HCT116 (cell line): ENCODE results near the gene ZNF691. TPM values are rescaled to one million over a fixed set of nuclear protein-coding genes. Genes with fewer than 3 reads are reported as not detected.

Source experiments
- ATAC-seq: fragments of 200-7000 bp; cut with Tn5 transposase; 2 replicates; pipeline ENCODE4 v1.9.1; 2020; ENCODE audit warnings: mild to moderate bottlenecking, moderate library complexity
- BruUV-seq: library from RNA; stranded (reverse); fragments of 400-500 nt; replicated peaks from 2 replicates; lab custom pipeline; 2021; lab: Mats Ljungman, UMichigan
- CTCF ChIA-PET: fragments of 300-600 bp; sonication (Branson Sonifier 250); formaldehyde crosslinking; loops from one replicate; lab custom pipeline; 2021; ENCODE audit warnings: antibody characterized with exemption; lab: Charles Lee
- POLR2A ChIA-PET: fragments of 300-600, 350-600 bp; sonication (Branson Sonifier 250); formaldehyde crosslinking; loops from one replicate; lab custom pipeline; 2021; ENCODE audit warnings: antibody characterized with exemption; lab: Charles Lee
- RAD21 ChIA-PET, 2 experiments: fragments of 300-600 bp; sonication (Branson Sonifier 250); formaldehyde crosslinking; loops; one replicate each; lab custom pipeline; 2023; ENCODE audit warnings: low total read pairs in 2 of 2; ENCODE audit not compliant: uncharacterized antibody in 2 of 2, unreplicated experiment in 2 of 2, low non-redundant PET in 1 of 2; lab: Charles Lee
- DNase-seq: peaks from one replicate; pipeline ENCODE4 v3.0.0-alpha.2; 2010; ENCODE audit warnings: low read depth, low spot score
- H2AFZ ChIP-seq: fragments of 200-600 bp; shearing (Covaris generic), sonication (generic); 2 replicates; pipeline ENCODE4 v1.6.1; 2017; ENCODE audit warnings: low read depth, mixed run types, mixed read lengths, antibody characterized with exemption, low read length; ENCODE audit not compliant: poor library complexity, severe bottlenecking
- H3K27ac ChIP-seq: 2 replicates; pipeline ENCODE4 v1.5.1; 2012; ENCODE audit warnings: low read depth, low read length
- H3K27me3 ChIP-seq: fragments of 200-600 bp; sonication (generic); 2 replicates; pipeline ENCODE4 v1.6.1; 2016; ENCODE audit warnings: mixed run types, low read length, mixed read lengths; ENCODE audit not compliant: insufficient read depth
- H3K36me3 ChIP-seq, 2 experiments: fragments of 200-500 bp in 1 of 2; fragments of 200-600 bp in 1 of 2; sonication (Bioruptor generic) in 1 of 2; sonication (generic) in 1 of 2; 2 replicates each; pipeline versions ENCODE4 v1.5.1 to v1.6.1; 2014 to 2016; ENCODE audit warnings: low read length in 2 of 2, inconsistent platforms in 1 of 2, mixed read lengths in 1 of 2, mixed run types in 1 of 2; ENCODE audit not compliant: insufficient read depth in 2 of 2, control insufficient read depth in 1 of 2
- H3K4me1 ChIP-seq, 2 experiments: fragments of 200-600 bp in 1 of 2; sonication (generic) in 1 of 2; 2 replicates each; pipeline versions ENCODE4 v1.5.1 to v1.6.1; 2012 to 2017; ENCODE audit warnings: low read length in 2 of 2, inconsistent platforms in 1 of 2, mild to moderate bottlenecking in 1 of 2, mixed read lengths in 1 of 2, mixed run types in 1 of 2, moderate library complexity in 1 of 2; ENCODE audit not compliant: insufficient read depth in 2 of 2, control insufficient read depth in 1 of 2
- H3K4me2 ChIP-seq: fragments of 200-600 bp; sonication (generic); 2 replicates; pipeline ENCODE4 v1.6.1; 2017; ENCODE audit warnings: mixed run types, low read length, mixed read lengths
- H3K4me3 ChIP-seq, 2 experiments: fragments of 200-600 bp in 1 of 2; sonication (generic) in 1 of 2; replicated peaks in 1 of 2; 2 replicates each; pipeline ENCODE4 v1.5.1; 2011 to 2016; ENCODE audit warnings: low read length in 2 of 2, control low read depth in 1 of 2, low read depth in 1 of 2, mild to moderate bottlenecking in 1 of 2, mixed read lengths in 1 of 2, mixed run types in 1 of 2
- H3K79me2 ChIP-seq: fragments of 200-600 bp; sonication (generic); 2 replicates; pipeline ENCODE4 v1.6.1; 2017; ENCODE audit warnings: mild to moderate bottlenecking, mixed run types, low read length, moderate library complexity, mixed read lengths; ENCODE audit not compliant: insufficient read depth
- H3K9ac ChIP-seq: fragments of 200-600 bp; sonication (generic); 2 replicates; pipeline ENCODE4 v1.6.1; 2016; ENCODE audit warnings: low read length, mixed read lengths
- H3K9me2 ChIP-seq: fragments of 200-600 bp; sonication (generic), shearing (Covaris generic); 2 replicates; pipeline ENCODE4 v1.6.1; 2017; ENCODE audit warnings: mixed run types, mild to moderate bottlenecking, moderate library complexity; ENCODE audit not compliant: insufficient read depth
- H3K9me3 ChIP-seq, 2 experiments: fragments of 200-500 bp in 1 of 2; fragments of 200-600 bp in 1 of 2; sonication (Bioruptor generic) in 1 of 2; sonication (generic) in 1 of 2; 2 replicates each; pipeline ENCODE4 v1.6.1; 2014 to 2017; ENCODE audit warnings: low read length in 2 of 2, mixed read lengths in 2 of 2, inconsistent platforms in 1 of 2, low read depth in 1 of 2, mild to moderate bottlenecking in 1 of 2, mixed run types in 1 of 2, moderate library complexity in 1 of 2; ENCODE audit not compliant: control insufficient read depth in 1 of 2, insufficient read depth in 1 of 2
- H4K20me1 ChIP-seq: fragments of 200-600 bp; sonication (generic), shearing (Covaris generic); 2 replicates; pipeline ENCODE4 v1.6.1; 2017; ENCODE audit warnings: mixed run types, mild to moderate bottlenecking, moderate library complexity; ENCODE audit not compliant: insufficient read depth
- EGR1 ChIP-seq: IDR thresholded peaks from 2 replicates; pipeline ENCODE4 v1.6.1; 2012; ENCODE audit warnings: low read depth
- ELF1 ChIP-seq: IDR thresholded peaks from 2 replicates; pipeline ENCODE4 v1.6.1; 2012; ENCODE audit warnings: low read depth, borderline replicate concordance
- EZH2 ChIP-seq: fragments of 200-600 bp; sonication (generic); IDR thresholded peaks from 2 replicates; pipeline ENCODE4 v1.6.1; 2017; ENCODE audit warnings: antibody characterized with exemption, mixed run types
- EZH2phosphoT487 ChIP-seq: fragments of 200-600 bp; IDR thresholded peaks from 2 replicates; pipeline ENCODE4 v1.6.1; 2018; ENCODE audit warnings: antibody characterized with exemption, borderline replicate concordance
- JUND ChIP-seq: IDR thresholded peaks from 2 replicates; pipeline ENCODE4 v1.6.1; 2012
- POLR2AphosphoS5 ChIP-seq: IDR thresholded peaks from 2 replicates; pipeline ENCODE4 v1.6.1; 2011; ENCODE audit warnings: mild to moderate bottlenecking, low read depth, low read length, moderate library complexity
- RAD21 ChIP-seq: IDR thresholded peaks from 2 replicates; pipeline ENCODE4 v1.6.1; 2012; ENCODE audit warnings: low read depth, mild to moderate bottlenecking
- SIN3A ChIP-seq: IDR thresholded peaks from 2 replicates; pipeline ENCODE4 v1.6.1; 2012; ENCODE audit warnings: low read depth
- SP1 ChIP-seq: IDR thresholded peaks from 2 replicates; pipeline ENCODE4 v1.6.1; 2012; ENCODE audit warnings: low read depth
- SRF ChIP-seq: IDR thresholded peaks from 2 replicates; pipeline ENCODE4 v1.6.1; 2012; ENCODE audit warnings: low read depth
- YY1 ChIP-seq: IDR thresholded peaks from 2 replicates; pipeline ENCODE4 v1.6.1; 2011; ENCODE audit warnings: low read length, low read depth, moderate library complexity, mild to moderate bottlenecking; ENCODE audit not compliant: insufficient replicate concordance; ENCODE audit errors: extremely low read depth
- ZFX ChIP-seq: fragments of 450-650 bp; IDR thresholded peaks from 2 replicates; pipeline ENCODE4 v1.6.1; 2017
- ZNF274 ChIP-seq: fragments of 200-500 bp; sonication (Bioruptor generic); IDR thresholded peaks from 2 replicates; pipeline ENCODE4 v1.6.1; 2014; ENCODE audit warnings: mild to moderate bottlenecking, low read depth, low read length, inconsistent platforms
- intact Hi-C: fragments of 100-400 bp; cut with micrococcal nuclease; formaldehyde crosslinking; loops from 2 replicates; pipeline ENCODE4 v1.10.0; 2022
- total RNA-seq: library from RNA; stranded (reverse); gene quantifications from one replicate; pipeline ENCODE4 v1.2.1, GENCODE V29; 2021; ENCODE audit not compliant: unreplicated experiment
- TF ChIP-seq, protein P1 (sequence below): IDR thresholded peaks from 2 replicates; pipeline ENCODE4 v1.6.1; 2012
- TF ChIP-seq, protein P2 (sequence below): IDR thresholded peaks from 2 replicates; pipeline ENCODE4 v1.6.1; 2012; ENCODE audit warnings: low read depth
- TF ChIP-seq, protein P3 (sequence below): IDR thresholded peaks from 2 replicates; pipeline ENCODE4 v1.6.1; 2011; ENCODE audit warnings: mild to moderate bottlenecking, low read length, moderate library complexity; ENCODE audit not compliant: insufficient replicate concordance; ENCODE audit errors: extremely low read depth
- TF ChIP-seq, protein P4 (sequence below), 3 experiments: fragments of 200-600 bp in 1 of 3; sonication (generic) in 1 of 3; IDR thresholded peaks in 2 of 3; conservative IDR thresholded peaks in 1 of 3; 2 replicates each; pipeline ENCODE4 v1.5.1; 2012 to 2017; ENCODE audit warnings: low read depth in 2 of 3, low read length in 2 of 3, antibody characterized with exemption in 1 of 3, borderline replicate concordance in 1 of 3, control low read depth in 1 of 3, mild to moderate bottlenecking in 1 of 3, mixed read lengths in 1 of 3, mixed run types in 1 of 3, moderate library complexity in 1 of 3; ENCODE audit not compliant: insufficient read depth in 1 of 3
- TF ChIP-seq, protein P5 (sequence below): IDR thresholded peaks from 2 replicates; pipeline ENCODE4 v1.6.1; 2012

ZNF691 gene
- total RNA-seq, 1 experiment from 2014 or later: 11.1 TPM

DNA sequence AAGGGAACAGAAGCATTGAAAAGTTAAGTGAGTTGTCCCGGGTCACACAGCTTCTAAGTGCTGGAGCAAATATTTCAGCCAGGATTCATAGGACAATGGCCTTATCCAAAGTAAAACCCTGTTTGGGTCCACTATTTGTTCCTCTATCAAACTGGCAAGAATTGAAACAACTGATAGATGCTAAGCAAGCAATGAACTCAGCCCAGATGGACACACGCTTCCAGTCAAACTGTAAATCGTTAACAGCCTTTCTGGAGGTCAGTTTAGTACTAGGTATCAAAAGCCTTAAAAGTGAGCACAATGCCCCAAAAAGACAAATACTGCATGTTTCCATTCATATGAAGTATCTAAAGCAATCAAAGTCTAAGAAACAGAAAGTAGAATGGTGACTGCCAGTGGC lies 28.4 kb upstream of the ZNF691 start:
- TF ChIP-seq JUND: no peak
- no peak for TF ChIP-seq RAD21
- TF ChIP-seq YY1: no peak
- no peak for TF ChIP-seq POLR2AphosphoS5
- no peak for TF ChIP-seq SRF
- TF ChIP-seq, protein P1, sequence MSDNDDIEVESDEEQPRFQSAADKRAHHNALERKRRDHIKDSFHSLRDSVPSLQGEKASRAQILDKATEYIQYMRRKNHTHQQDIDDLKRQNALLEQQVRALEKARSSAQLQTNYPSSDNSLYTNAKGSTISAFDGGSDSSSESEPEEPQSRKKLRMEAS: no peak
- TF ChIP-seq EZH2: no peak
- TF ChIP-seq EGR1: no peak
- TF ChIP-seq, protein P2, sequence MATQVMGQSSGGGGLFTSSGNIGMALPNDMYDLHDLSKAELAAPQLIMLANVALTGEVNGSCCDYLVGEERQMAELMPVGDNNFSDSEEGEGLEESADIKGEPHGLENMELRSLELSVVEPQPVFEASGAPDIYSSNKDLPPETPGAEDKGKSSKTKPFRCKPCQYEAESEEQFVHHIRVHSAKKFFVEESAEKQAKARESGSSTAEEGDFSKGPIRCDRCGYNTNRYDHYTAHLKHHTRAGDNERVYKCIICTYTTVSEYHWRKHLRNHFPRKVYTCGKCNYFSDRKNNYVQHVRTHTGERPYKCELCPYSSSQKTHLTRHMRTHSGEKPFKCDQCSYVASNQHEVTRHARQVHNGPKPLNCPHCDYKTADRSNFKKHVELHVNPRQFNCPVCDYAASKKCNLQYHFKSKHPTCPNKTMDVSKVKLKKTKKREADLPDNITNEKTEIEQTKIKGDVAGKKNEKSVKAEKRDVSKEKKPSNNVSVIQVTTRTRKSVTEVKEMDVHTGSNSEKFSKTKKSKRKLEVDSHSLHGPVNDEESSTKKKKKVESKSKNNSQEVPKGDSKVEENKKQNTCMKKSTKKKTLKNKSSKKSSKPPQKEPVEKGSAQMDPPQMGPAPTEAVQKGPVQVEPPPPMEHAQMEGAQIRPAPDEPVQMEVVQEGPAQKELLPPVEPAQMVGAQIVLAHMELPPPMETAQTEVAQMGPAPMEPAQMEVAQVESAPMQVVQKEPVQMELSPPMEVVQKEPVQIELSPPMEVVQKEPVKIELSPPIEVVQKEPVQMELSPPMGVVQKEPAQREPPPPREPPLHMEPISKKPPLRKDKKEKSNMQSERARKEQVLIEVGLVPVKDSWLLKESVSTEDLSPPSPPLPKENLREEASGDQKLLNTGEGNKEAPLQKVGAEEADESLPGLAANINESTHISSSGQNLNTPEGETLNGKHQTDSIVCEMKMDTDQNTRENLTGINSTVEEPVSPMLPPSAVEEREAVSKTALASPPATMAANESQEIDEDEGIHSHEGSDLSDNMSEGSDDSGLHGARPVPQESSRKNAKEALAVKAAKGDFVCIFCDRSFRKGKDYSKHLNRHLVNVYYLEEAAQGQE: no peak
- no peak for TF ChIP-seq SIN3A
- TF ChIP-seq EZH2phosphoT487: no peak
- TF ChIP-seq, protein P3, sequence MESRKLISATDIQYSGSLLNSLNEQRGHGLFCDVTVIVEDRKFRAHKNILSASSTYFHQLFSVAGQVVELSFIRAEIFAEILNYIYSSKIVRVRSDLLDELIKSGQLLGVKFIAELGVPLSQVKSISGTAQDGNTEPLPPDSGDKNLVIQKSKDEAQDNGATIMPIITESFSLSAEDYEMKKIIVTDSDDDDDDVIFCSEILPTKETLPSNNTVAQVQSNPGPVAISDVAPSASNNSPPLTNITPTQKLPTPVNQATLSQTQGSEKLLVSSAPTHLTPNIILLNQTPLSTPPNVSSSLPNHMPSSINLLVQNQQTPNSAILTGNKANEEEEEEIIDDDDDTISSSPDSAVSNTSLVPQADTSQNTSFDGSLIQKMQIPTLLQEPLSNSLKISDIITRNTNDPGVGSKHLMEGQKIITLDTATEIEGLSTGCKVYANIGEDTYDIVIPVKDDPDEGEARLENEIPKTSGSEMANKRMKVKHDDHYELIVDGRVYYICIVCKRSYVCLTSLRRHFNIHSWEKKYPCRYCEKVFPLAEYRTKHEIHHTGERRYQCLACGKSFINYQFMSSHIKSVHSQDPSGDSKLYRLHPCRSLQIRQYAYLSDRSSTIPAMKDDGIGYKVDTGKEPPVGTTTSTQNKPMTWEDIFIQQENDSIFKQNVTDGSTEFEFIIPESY: no peak
- no peak for TF ChIP-seq ZNF274
- TF ChIP-seq, protein P4, sequence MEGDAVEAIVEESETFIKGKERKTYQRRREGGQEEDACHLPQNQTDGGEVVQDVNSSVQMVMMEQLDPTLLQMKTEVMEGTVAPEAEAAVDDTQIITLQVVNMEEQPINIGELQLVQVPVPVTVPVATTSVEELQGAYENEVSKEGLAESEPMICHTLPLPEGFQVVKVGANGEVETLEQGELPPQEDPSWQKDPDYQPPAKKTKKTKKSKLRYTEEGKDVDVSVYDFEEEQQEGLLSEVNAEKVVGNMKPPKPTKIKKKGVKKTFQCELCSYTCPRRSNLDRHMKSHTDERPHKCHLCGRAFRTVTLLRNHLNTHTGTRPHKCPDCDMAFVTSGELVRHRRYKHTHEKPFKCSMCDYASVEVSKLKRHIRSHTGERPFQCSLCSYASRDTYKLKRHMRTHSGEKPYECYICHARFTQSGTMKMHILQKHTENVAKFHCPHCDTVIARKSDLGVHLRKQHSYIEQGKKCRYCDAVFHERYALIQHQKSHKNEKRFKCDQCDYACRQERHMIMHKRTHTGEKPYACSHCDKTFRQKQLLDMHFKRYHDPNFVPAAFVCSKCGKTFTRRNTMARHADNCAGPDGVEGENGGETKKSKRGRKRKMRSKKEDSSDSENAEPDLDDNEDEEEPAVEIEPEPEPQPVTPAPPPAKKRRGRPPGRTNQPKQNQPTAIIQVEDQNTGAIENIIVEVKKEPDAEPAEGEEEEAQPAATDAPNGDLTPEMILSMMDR (IDR thresholded peaks at IDR 0.05 in 2 of 3, conservative IDR thresholded peaks at IDR 0.05 in 1 of 3; ENCODE audit: borderline replicate concordance in 1 of 3, insufficient read depth in 1 of 3, low read depth in 2 of 3, low read length in 2 of 3): no peak
- TF ChIP-seq SP1: no peak
- TF ChIP-seq, protein P5, sequence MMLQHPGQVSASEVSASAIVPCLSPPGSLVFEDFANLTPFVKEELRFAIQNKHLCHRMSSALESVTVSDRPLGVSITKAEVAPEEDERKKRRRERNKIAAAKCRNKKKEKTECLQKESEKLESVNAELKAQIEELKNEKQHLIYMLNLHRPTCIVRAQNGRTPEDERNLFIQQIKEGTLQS: no peak
- no peak for TF ChIP-seq ELF1
- TF ChIP-seq ZFX: no peak
- DNase-seq (no peak), ATAC-seq (no peak)
- Histone ChIP-seq H3K27ac (no peak overlapping the region), H3K9me3 (no peaks in the 10 kb centered on the region), H3K36me3 (no peaks in the 10 kb centered on the region), H3K4me3 (no peak overlapping the region), H3K27me3 (no peaks in the 10 kb centered on the region), H2AFZ (no peak overlapping the region), H3K9ac (no peak overlapping the region), H4K20me1 (no peaks in the 10 kb centered on the region), H3K4me2 (peak overlapping the region; percentile 97), H3K9me2 (no peaks in the 10 kb centered on the region), H3K4me1 (peaks cover 16 to 33% of the 10 kb centered on the region in 2 experiments), H3K79me2 (0 out of 2 replicates have a peak, but pooled peaks cover 3% of the 10 kb centered on the region)
- BruUV-seq: TSS peak; percentile 65
- intact Hi-C loops: no loop called here
- CTCF ChIA-PET: interaction anchor here (0.5 to 1.4 kb wide), 2 partner anchors 28 to 256 kb away, joined by 3 read pairs; partner anchors contain the start of gene ZNF691
- POLR2A ChIA-PET: interaction anchor here (1.0 to 3.3 kb wide), 3 partner anchors 10 to 29 kb away, joined by 3 to 14 read pairs (median 5); partner anchors contain the start of gene ZNF691
- RAD21 ChIA-PET: no interaction called here
